HG02870 (cell line): ENCODE data around the gene DBH.

ENCODE experiments used
- ATAC-seq: cut with Tn5 transposase; IDR thresholded peaks from one replicate; pipeline ENCODE4 v1.9.1; 2021; ENCODE audit warnings: mild to moderate bottlenecking, moderate library complexity; ENCODE audit not compliant: unreplicated experiment

DBH gene

DNA sequence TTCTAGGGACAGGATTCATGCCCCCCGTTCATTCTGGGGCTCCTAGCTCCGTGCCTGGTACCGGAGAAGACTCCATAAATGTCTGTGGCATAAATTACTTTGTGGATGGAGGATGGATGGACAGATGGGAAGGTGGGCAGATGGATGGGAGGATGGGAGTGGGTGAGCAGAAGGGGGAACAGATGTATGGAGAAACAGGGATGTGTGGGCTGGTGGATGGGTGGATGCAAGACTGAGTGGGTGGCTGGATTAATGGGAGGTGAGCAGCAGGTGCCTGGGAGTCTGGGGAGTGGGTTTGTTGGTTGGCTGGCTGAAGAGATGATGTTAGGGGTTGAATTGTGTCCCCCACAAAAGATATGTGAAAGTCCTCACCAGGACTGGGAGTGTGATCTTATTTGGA lies 58.5 kb downstream of the DBH start:
- ATAC-seq, result no peak

DNA sequence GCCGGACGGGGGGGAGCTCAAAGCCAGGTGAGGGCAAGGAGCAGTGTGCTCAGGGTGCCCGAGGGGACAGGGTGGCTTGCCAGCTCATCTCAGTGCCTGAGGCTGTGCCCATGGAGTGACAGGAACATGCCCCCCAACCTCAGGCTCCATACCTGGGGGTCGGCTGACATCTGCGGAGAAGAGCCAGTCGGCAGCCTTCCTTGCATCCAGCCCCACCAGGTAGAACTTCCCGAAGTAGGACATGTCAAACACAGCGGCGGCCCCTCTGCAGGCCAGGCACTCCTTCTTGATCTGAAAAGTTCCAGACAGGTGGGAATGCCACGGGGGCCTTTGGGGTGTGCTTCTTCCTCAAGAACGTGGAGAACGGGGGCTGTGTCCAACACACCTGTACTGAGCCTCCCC lies 59.9 kb downstream of the DBH start:
- ATAC-seq, result no peak

DNA sequence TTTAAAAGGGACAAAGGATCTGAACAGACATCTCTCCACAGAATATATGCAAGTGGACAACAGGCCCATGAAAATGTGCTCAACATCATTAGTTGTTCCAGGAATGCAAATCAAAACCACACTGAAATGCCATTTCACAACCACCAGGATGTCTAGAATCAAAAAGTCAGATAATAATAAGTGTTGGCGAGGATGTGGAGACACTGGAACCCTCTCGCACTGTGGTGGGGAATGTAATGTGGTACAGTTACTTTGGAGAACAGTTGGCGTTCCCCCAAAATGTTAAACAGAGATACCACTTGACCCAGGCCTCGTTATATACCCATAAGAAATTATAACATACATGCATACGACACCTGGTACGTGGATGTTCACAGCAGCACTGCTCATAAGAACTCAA lies 63.4 kb downstream of the DBH start:
- ATAC-seq, result no peak

DNA sequence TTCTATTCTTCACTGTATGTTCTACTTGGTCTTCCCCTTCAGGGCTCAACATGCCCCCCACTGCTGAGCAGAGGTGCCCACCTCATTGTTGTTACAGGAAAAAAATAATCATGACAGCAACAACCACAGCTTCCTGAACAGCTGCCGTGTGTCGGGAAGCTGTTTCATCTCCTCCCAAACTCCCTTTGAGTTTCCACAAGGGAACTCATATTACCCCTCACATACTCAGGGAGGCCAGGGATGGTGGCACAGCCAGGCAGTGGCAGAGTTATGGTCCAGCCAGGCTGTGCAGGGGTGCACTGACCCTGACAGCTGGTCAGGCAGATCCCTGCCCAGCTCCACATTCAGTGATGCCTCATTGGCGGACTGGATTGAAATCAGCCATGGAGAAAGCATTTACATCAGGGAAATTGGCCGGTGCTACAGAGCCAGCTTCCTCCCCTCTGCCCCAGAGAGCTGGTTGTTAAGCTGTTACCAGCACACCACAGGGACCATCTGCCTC lies 64.7 kb downstream of the DBH start:
- ATAC-seq, result no peak

DNA sequence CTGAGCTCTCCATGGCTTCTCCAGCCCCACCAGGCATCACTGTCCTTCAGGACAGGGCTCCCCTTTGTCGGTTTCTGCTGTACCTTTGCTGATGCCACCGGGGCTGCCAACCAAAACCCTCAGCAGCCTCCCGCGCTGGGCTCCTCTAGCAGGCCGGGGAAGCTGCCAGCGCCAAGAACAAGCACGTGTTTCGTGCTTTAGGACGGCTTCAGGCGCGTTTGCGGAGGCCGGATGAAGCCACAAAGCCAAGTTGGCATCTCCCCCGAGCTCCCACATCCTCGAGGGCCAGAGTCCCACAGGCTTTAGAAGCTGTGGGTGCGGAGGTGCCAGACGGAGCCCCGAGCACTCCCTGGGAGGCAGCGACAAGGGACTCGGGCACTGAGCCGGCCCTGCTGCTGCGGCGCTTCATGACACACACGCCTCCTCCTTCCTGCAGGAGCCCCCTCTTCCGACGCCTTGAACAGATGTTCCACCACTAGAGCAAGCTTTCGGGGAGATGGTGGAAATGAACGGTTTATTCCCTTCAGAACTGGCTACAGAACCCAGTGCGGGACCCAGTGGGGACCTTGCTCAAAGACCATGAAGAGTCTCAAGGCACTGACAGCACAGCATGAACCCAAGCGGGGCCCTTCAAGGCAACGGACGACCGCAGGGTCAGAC lies 65.3 kb downstream of the DBH start:
- ATAC-seq, result no peak

DNA sequence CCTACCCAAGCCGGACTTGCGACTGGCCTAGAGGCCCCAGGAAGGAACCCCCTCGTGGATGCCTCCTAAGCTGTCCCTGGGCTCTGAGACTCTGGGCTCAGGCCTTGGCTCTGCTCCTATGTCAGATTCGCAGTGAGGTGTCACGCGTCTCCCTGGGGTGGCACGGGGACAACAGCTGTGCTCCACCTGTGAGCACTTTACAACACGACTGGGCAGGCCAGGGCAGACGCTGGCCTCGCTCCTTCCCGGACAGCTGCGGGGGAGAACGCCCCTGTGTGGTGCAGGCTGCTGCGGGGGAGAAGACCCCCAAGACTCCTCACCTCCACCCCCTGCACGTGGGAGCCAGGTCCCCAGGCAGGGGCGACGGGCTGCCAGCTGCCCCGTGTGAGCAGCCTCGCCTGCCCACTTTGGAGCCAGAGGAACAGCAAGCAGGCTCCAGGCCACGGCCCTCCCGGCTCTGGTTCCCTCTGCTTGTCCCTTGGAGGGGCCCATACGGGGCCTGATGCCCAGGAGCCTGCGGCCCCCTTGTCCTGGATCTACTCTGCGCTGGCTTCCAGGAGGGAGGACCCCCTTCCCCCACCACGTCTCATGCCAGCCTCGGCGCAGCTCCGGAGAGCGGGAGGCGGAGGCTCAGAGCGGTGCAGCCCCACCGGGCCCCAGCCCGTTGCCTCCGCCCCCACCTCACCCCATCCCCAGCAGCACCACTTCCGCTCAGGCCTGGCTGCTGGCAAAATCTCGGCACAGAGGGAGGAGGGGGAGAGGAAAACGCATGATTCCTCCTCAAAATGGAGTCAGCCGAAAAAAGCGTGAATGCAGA lies 66.0 kb downstream of the DBH start:
- ATAC-seq, result no peak

DNA sequence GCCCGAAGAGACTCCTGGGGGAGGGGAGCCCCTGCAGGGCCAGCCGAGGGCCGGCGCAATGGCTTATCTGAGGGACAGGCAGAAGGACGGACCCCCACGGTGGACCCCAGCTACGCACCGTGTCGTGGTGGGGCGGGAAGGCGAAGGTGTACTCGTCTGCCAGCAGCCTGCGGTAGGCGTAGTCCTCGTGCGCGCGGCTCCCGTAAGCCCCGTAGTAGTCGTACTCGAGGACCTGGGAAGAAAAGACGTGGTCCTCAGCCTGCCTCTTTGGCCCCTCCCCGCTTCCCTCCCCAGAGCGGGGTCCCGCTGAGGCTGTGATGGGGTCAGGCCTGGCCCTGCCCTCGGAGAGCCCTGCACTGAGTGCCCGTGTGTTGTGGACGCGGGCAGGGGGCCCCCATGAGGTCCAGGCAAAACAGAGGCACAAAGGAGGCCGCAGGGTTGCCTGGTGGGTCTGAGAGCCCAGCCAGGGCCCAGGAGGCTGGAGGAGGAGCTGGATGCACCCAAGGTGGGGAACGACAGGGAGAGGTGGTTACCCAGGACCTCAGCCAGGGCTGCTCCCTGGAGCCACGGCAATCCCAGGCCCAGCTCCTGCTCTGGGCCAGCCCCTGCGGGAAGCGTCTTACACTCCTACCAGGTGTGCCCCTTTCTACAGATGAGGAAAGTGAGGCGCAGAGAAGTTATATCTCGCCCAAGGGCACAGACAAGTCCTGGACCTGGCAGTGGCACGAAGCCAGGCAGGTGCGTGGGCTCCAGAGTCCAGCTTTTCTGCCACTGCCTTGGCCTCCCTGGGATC lies 66.8 kb downstream of the DBH start:
- no peak for ATAC-seq

DNA sequence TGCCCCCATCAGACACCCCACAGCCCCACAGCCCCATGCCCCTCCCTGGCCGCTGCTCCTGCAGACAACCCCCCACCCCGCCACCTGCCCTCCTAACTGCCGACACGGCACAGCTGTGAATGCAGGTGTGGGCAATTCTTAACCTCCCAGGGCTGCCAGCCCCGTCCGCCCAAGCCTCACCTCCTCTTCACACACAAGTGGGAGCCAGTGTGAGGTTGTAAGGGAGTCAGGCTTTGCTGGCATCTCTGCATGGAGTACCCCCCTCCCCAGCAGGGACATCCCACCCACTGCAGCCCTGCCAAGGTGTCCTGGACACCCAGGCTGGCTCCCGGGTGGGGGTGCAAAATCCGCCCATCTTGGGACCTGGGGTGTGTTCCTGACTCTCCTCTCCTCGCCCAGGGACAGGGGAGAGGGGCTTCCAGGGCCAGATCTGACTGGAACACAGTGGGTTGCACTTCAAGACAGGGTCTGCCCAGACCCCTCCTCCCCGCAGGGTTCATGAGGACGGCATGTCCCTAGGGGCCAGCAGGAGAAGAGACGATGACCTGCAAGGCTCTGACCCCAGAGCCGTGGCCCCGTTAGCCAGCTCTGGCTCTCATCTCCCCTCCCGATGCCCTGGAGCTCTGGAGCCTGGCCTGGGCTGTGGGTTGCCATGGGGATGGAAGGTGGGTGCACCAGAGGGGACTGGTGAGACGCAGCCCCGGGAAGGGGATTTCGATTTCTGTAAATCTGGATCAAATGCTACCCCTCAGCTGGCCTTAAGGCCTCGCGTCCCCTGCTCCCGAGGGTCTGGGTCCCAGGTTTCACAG lies 67.6 kb downstream of the DBH start:
- ATAC-seq, result no peak

DNA sequence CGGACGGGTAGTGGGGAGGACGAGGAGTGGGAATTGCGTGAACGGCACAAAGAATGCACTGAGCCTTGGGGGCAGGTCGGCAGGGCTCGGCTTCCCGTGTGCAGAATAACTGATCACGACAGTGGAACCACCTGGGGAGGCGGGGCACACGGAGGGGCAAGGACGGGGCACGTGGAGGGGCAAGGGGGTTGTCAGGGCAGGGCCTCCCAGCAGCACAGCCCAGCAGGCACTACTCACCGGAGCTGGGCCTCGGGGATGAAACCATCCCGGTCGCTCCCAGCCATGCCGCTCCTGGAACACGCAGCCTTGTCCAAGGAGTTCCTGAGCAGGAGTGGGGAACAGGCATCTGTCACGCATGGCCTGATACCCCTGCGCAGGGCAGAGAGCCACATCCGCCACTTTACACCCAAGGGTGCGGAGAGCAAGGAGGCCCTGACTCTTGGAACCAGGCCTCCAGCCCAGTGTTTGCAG lies 68.6 kb downstream of the DBH start:
- no peak for ATAC-seq

DNA sequence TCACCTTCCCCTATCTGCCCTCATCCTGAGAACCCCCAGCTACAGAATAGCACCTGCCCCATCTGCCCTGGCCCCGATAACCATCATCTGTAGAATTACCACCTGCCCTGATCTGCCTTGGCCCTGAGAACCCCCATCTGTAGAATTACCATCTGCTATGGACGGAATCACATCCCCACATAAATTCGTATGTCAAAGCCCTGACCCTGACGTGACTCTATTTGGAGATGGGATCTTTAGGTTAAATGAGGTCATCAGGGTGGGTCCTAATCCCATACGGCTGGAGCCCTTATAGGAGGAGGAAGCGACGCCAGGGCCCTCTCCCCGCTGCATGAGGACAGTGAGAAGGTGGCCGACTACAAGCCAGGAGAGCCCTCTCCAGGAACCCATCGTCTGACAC lies 69.4 kb downstream of the DBH start:
- ATAC-seq, result no peak

DNA sequence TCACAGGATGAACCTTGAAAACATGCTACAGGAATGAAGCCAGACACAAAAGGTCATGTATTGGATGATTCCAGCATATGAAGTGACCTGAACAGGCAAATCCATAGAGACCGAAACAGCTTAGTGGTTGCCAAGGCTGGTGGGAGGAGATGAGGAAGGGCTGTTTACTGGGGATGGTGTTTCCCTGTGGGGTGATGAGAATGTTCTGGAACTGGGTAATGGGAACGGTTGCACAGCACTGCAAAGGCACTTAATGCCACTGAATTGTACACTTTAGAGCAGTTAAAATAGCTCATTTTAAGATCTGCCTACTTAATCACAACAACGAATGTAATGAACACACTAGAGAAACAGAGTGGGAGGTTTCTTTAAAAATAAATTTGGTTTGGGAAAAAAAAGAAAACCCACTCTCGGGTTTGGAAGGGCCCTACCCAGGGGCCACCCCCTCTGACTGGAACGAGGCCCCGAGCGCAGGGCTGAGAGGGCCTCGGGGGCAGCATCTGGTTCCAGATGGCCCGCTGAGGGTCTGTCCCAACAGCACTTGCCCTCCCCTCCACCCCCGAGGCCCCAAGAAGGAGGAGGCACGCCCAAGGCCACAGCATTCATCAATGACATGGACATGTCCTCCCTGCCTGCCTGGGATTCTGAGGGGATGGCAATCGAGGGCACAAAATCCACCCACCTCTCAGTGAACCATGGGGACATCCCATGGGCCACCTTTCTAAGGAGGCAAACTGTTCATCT lies 70.3 kb downstream of the DBH start:
- no peak for ATAC-seq

DNA sequence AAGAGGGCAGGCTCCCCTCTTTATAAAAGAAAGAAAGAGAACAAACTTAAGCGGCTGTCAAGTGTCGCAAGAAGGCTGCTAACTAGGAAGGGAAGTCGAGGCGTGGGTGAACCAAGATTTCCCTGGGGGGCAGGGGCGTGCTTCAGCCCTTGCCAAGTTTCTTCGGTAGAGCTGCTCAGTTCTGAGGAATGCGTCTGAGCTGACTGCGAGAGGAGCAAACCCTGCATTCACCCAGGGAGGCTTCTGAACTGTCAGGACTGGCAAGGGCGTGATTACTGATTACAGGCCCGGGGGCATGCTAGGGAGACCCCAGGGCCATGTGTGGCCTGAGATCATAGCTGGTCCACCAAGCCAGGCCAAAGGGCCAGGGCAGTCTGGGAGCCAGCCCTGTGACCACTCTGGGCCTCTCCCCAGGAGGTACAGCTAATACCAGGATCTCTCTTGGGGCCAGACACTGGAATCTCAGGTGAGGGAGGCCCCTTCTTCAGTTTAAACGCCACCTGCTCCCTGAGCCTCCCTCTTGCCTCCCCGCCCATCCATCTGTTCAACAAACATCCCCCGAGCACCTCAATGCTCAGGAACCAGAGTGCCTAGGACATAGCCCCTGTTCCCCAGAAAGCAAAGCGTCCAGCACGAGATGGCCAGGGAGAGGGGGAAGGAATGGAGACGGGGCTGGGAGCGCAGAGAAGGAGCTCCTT lies 71.1 kb downstream of the DBH start:
- no peak for ATAC-seq

DNA sequence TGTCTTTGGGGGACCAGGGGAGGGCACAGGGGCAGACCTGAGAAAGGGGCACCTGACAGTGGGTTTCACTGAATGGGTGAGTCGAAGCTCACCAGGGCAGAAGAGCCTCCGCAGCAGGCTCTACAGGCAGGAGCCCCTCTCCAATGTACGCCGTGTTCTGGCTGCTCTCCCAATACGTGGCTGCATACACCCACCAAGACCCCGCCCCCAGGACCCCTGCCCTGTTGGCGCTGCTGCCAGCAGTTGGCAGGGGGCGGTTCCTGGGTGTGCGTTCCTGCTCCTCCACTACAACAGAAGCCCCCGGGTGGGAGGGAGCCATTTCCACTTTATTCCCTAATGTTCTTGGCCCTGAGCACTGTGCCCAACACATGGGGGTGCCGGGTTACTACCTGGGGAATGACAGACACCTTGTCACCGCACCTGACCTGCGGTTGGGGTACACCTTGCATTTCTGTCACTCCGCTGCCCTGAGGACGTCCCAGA lies 71.6 kb downstream of the DBH start:
- ATAC-seq, result no peak

DNA sequence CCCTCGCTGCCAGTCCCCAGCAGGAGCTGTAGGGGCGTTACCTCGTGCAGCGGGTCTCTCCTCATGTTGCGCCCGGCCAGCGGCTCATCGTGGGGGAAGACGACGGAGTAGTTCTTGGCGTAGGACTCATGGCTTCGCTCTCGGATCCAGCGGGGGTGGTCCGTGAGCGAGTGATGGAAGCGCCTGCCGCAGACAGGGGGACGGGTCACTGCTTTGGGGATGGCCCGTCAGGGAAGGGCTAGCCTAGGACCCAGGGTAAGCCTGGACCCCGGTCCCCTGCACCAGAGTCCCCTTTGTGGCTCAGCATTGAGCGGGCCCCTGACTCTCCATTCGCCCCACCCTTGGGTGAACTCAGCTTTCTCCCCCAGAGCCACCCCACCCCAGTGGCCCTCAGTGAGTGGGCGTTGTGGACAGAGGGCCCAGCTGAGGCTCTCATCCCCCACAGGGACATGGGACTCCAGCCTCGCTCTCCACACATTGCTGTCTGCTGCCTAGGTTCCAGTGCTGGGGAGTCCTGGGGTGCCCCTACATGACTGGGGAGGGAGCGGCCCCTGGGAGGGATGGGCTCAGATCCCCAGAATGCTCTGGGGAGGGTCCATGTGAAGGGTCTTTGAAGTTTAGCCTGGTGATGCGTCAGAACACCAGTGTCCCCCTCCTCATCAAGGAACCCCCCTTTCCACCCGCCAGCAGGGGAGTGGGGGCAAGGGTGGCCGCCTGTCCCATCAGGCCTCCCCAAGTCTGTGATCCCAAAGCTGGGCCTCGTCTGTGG lies 72.3 kb downstream of the DBH start:
- no peak for ATAC-seq
